Retina (tissue), 1 donor: Measurements from ENCODE around the gene PAEP.
A peak's percentile ranks its signal among the peaks of the same experiment; 100 is the strongest.
"Not testable (repeated sequence)": the region's sequence is repeated elsewhere in the genome, so short reads cannot be mapped to it uniquely, and the experiment has no call there.

Experiments
- DNase-seq: peaks from one replicate; pipeline ENCODE4 v3.0.0-alpha.2; 2016

The PAEP gene

DNA sequence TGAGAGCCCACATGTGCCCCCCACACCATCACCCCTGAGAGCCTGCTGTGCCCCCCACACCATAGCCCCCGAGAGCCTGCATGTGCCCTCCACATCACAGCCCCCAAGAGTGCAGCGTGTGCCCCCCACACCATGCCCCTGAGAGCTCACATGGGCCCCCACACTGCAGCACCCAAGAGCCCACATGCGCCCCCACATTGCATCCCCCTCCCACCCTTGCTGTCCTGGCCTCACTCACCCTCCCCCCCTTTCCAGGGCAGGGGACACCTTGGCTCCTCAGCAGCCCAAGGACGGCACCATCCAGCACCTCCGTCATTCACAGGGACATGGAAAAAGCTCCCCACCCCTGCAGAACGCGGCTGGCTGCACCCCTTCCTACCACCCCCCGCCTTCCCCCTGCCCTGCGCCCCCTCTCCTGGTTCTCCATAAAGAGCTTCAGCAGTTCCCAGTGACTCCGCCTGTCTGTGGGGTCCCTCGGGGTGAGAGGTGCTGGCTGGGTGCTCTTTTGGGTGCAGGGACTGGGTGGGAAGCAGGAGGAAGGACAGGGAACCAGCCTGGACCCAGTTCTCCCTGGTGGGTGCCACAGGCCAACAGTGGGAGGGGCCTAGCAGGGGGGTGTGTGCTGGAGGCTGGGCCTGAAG lies 35.3 kb upstream of the PAEP start:
- DNase-seq: no peak

DNA sequence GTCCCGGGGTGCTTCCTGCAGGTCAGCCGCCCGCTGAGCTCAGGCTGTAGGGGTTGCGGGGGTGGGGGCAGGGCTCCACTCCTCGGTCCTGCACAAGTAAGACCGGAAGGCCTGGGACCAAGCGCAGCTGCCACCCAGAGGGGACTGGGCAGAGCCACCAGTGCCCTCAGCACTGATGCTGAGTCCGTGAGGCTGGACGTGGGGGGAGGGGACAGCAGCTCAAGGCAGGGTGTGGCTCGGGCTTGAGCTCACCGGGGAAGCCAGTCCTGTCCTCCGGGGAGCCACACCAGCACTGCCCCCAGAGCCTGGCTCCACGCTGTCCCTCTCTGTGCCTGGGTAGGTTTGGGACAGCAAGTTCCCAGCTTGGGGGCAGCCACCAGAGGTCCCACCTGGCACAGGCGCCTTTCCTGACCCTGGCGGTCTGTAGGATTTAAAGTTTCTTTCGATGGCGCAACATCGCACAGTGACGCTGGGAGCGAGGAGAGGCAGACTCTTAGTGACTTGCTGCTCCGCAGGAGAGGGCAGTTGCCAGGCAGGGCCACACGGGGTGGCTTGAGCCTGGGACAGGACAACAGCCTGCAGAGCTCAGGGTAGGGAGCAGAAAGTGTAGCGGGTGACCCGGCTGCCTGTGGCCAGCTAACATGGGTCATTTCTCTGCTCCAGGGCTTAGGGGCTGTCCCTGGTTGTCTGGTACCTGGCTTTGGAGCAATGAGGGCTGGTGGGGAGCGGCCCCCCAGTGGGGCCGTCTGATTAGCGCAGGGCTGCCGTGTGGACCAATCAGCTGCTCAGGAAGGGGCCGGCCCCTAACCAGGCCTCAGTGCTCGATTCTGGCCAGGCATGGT lies 34.6 kb upstream of the PAEP start:
- DNase-seq: peak; percentile 1

DNA sequence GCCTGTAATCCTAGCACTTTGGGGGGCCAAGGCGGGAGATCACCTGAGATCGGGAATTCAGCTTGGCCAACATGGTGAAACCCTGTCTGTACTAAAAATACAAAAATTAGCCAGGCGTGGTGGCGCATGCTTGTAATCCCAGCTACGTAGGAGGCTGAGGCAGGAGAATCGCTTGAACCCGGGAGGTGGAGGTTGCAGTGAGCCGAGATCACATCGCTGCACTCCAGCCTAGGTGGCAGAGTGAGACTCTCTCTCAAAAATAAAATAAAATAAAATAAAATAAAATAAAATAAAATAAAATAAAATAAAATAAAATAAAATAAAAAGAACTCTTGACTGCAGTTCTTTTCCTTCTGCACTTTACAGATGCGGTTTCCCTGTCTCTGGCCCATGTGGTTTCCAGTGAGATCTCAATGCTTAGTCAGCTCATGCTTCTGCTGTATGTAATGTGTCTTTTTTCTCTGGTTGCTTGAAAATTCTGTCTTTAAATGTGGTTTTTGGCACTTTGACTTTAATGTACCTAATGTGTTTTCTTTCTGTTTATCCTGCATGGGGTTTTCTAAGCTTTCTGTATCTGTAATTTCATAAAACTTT lies 32.6 kb upstream of the PAEP start:
- DNase-seq: not testable (repeated sequence)

DNA sequence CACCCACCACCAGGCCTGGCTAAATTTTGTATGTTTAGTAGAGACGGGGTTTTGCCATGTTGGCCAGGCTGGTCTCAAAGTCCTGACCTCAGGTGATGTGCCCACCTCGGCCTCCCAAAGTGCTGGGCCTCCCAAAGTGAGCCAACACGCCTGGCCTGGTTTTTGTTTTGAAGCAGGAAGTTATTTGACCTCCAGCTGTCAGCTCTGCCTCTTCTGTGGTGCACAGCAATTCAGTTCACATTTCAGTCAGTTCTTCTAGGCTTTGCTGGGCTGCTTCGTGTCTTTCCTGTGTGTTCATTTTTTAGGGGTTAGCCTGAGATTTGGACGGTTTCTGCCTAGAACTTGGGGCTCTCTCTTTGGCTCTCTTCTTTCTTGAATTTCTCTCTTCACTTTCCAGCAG lies 31.4 kb upstream of the PAEP start:
- DNase-seq: no peak

DNA sequence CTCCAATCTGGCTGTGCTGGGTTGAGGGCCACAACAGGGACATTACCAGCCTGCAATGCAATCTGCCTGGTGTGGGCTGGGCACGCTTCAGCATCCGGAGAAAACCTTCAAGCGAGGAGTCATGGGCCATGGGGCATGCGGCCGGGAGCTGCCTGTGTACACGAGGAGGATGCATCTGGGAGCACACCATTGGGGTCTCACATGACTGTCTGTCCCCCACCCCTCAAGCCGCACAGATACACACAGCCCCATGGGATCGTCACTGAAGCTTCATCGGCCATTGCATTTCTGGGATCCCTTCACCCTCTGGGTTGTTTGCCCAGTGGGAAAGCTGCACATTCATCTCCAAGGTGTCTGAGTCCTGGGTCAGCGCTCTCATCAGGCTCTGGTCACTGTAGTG lies 30.5 kb upstream of the PAEP start:
- no peak for DNase-seq

DNA sequence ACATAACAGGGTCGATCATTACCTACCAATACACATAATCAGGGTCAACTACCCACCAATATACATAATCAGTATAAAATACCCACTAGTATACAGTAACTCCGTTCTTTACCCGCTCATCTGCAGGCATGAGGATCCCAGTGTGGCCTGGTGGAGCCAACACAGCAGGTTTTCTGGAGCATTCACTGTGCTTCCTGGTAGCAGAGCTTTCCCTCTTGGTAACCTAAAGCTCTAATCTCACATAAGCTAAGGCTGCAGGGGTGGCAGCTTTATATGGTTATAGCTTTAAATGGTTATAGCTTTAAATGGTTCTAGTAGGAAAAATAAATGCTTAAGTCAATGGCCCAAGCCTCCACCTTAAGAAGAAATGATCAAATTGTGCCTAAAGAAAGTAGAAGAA lies 28.4 kb upstream of the PAEP start:
- DNase-seq: no peak

DNA sequence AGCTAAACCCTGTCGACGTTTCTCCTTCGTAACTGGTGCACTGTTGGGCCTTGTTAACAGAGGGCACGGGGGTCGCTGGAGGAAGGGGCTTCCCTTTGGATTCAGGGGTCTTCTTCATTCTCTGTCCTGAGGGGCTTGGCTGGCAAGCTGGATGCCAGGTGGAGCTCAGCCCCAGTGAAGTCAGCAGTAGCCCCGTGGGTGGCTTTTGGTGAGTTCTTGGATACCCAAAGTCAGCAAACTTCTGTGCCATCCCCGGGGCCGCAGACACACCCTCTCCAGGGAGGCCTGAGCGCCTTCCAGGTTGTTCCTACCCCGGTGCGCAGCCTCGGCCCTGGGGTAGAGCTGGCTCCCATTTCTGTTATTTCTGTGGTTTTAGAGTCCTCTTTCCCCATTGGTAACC lies 27.9 kb upstream of the PAEP start:
- no peak for DNase-seq

DNA sequence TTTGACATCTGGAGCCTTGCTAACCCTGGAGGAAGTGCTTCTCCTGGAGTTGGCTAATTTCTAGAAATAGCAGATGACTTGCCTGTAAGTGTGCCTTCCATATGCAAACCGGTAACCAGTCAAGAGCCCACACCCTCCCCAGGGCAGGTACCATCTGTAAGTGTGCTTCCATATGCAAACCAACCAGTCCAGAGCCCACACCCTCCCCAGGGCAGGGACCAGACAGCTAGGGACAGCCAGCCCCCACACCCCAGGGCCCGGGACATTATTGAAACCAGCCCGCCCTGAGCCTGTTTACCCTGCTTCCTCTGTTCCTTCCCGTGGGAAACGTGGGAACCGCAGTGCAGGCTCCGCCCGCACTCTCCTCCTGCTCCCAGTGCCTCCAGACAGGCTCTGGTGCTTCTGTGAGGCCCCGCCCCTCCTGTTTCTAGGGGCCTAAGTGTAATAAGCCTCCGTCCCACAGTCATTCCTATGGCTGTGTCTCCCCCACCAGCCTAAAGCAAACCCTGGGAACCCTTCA lies 27.3 kb upstream of the PAEP start:
- DNase-seq: not testable (repeated sequence)

DNA sequence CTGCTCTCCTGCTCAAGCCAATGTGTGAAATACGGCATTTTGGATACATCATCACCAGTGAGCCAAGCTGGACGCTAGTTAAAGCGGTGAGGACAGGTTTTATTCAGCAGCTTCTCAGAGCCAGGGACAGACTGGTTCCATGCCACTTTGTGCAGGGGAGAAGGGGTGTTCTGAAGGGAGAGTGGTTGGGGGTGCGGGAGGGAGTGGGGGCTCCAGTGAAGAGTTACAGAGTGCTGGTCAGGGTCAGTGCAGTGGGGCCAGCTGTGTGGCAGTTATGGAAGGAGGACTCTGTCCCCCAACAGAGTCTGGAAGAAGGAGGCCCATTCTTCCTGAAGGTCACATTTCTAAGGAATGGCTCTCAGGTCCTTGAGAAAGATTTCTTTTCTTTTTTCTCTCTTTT lies 26.7 kb upstream of the PAEP start:
- DNase-seq: not testable (repeated sequence)

DNA sequence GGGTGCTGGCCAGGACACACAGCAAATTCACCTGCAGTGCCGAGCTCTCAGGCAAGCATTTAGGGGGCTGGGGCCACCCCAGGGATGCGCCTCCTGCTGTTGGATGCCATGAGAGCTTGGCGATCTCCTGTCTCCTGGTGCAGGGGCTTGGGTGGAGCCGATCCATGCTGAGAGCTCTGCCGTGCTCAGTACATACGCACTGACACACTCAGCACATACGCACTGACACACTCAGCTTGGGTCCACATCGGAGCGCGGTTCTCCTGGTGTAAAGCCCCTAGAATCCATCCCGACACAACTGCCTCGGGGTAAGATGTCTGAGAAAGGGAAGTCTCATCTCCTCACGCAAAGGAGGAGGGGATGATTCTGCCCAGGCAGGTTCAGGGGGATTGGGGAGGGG lies 25.9 kb upstream of the PAEP start:
- not testable (repeated sequence) for DNase-seq

DNA sequence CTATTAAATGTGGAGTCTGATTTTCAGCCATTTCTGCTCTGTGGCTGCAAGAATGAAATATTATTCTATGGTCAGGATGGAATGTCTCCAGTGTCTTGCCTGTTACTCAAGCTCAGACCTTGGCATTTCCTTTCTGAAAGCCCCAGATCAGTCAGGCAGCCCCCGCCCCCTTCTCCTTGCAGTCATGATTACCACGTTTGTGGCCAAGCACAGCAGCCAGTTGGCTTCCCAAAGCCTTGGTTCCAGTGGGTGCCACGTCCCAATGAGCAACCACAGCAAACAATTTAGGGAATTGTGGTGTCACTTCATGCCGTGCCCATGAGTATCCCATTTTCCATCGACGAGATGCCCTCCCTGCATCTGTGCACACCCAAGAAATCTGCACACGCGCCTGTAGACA lies 25.3 kb upstream of the PAEP start:
- no peak for DNase-seq

DNA sequence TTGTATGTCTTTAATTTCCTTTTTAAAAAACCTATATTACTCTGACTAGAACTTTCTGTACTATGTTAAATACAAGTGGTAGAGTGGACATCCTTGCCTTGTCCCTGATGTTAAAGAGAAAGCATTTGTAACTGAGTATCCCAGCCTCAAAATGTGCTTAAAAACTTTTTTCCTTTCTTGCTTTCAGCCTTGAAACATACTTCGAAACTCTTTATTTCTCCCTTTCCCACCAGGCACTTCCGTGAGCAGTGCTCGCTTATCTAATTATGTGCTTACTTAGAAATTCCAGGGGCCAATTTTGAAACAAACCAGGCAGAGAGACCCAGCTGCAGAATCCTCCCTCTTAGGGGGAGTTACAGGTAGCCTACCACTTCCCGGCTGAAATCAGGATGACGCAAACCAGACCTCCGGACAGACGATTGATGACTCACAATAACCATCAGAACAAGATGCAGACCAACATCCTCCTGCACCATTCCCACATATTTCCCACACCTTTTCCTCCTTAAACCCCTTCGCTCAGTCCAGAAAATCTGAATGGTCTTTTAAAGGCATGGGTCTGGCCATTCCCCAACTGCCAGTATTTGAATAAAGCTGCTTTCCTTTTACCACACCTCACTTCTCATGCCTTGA lies 18.2 kb upstream of the PAEP start:
- not testable (repeated sequence) for DNase-seq

DNA sequence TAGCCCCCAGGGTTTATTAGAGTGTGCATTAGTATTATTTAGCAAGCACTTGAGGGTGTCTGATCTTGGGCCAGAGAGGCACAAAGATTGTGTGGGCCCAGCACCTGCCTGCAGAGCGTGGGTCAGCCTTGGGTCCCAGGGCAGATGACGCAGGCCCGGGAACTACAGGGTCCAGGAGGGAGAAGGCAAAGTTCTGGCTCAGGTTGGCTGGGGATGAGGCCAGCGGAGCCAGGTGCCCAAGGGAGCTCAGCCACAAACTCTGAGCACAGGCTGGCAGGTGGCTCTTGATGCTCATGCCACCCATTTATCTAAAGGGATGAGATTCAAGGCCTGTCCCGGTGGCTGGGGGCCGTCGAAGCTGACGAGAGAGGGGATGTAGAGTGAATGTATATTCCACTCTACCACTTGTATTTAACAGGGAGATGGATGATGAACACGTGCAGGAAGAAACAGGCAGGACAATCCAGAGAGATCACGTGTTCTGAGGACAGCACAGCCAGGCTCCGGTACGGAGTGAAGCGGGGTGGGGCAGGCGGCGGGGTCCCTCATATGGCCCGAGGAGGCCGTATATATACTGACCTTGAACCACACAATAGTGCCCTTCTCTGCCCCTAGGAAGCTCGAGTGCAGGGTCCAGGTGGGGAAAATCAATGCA lies 16.4 kb upstream of the PAEP start:
- no peak for DNase-seq

DNA sequence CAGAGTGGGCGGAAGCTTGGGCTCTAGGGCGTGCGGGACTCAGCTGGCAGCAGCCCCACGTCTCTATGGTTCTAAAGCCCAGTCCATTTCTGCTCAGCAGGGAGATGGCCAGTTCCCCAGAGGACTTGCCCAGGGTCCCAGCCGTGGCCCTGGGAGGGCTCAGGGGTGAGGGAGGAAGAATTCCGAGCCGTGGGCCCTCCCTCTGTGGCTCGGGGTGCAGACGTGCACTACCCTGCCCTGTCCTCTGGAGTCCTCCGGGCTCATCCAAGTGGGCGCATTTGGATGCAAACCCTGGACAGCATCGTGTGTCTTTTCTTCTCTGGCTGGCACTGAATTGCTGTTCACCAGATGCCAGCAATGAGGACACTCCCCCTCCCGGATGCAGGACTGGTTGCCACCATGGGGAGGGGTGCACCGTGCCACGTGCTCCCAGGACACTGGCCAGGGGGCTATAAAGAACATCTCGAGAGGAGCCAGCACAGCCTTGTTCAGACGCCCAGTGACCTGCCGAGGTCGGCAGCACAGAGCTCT lies 15.8 kb upstream of the PAEP start, which contains the start of gene OBP2A:
TSS of gene OBP2A (plus strand) at position 481 of the 531 bp plus-strand sequence. CDS start 55 bp downstream, outside the sequence.
- not testable (repeated sequence) for DNase-seq

DNA sequence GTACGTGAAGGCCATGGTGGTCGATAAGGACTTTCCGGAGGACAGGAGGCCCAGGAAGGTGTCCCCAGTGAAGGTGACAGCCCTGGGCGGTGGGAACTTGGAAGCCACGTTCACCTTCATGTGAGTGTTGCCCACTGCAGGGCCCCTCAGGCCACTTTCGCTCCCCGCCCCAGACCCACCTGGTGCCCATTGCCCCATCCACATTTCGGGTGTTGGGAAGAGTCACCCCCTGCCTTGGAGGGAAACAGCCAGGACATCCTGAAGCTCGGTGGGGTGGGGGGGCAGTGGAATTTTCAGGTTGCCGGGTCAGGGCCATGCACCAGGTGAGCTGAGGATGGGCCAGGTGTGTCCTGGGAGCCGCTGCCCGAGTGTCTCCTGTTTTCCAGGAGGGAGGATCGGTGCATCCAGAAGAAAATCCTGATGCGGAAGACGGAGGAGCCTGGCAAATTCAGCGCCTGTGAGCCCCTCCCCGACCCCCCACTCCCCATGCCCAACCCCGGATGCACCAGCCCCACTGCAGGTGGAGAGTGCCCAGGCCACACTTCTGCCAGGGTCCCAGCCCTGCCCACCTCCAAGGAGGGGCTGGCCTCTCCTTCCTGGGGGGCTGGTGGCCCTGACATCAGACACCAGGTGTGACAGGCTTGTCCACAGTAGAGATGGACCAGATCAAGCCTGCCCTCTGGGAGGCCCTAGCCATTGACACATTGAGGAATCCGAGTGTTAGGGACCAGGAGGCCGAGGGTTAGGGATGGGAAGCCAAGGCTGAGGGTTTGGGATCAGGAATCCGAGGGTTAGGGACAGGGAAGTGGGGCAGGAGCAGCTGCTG lies 14.6 kb upstream of the PAEP start:
- not testable (repeated sequence) for DNase-seq

DNA sequence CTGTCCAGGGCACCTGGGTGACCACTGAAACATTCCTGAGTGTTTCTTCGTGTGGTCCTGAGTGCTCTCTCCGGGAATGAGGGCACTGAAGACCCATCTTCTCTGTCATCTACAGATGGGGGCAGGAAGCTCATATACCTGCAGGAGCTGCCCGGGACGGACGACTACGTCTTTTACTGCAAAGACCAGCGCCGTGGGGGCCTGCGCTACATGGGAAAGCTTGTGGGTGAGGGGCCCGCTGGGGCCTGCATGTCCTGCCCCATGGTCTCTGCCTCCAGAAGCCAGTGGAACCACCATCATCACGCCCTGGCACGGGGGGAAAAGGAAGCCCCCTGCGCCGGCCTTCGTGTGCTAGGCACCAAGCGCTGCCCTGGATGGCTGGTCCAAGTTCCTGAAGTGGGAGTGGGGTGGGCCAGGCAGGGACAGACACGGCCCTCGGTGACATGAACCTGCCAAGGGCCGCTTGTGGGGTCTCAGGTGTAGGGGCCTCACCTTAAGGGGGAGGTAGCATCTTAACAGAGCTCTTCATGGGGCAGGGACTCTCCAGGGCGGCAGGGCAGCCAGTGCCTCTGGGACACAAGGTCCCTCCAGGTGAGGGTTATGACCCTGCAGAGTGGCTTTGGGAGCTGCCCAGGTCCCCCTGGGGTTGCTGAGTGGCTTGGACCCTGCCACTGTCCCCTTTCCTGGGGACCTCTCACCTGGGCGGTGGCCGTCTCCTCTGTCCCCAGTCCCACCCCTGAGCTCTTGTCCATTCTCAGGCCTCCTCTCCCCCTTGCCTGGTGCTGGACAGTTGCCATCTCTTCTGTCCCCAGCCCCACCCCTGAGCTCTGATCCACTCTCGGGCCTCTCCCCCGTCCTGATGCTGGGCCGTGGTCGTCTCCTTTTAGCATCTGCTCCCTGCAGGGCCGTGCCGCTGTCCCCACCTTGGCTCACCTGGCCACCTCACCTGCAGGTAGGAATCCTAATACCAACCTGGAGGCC lies 13.5 kb upstream of the PAEP start:
- no peak for DNase-seq

DNA sequence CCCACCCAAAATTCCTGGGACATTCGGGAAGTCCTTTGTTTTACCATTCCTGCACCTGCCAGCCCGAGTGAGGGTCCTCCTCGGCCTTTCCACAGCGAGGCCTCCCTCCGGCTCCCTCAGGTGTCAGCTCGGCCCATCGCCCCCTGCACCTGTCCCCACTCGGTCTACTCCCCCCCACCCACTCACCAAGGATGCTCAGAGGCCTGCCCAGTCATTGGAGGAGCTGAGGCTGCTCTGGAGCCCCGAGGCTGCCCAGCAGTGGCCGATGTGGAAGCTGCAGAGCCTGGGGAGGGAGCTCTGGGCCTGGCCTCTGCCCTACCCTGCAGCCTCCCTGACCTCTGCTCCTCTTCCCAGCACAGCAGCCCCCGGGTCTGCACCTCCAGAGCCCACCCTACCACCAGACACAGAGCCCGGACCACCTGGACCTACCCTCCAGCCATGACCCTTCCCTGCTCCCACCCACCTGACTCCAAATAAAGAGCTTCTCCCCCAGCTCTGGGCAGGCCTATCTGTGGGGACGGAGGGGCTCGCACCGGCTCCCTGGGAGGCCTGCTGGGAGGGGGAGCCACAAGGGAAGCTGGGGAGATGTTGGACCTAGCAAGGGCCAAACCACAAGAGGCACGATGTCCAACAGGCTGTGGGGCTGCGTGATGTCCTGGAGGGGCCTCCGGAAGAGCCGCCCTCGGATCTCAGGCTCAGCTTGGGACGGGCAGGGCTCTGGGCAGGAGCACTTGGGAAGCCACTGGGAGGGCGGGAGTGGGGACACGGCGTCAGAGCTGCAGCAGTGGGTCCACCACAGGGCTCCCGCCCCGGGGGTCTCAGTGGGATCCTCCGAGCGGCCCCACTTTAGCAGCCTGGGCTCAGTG lies 11.8 kb upstream of the PAEP start:
- DNase-seq: not testable (repeated sequence)

DNA sequence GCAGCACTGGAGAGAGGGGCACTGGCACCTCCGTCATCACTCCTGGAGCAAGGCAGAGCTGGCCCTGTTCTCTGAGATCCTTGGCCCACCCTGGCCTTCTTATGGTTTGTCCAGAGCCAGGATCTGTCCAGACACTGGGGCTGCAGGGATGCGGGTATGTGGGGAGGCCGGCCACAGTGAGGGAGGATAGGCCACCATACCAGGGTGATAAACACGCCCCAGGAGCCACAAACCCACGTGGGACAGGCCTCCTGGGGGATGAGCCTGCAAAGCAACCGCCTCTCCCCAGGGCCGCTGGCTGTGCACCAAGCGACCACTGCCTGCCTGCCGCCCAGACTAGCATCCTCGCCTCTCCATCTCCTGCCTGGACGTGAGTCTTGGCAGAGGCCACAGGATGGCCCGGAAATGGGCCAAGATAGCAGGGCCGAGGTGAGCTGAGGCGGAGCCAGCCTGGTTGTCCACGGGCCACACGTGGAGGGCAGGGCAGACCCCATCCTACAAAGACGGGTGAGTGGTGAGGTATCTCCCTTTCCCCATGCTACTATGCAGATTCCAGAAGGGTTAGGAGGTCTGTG lies 11.1 kb upstream of the PAEP start:
- no peak for DNase-seq

DNA sequence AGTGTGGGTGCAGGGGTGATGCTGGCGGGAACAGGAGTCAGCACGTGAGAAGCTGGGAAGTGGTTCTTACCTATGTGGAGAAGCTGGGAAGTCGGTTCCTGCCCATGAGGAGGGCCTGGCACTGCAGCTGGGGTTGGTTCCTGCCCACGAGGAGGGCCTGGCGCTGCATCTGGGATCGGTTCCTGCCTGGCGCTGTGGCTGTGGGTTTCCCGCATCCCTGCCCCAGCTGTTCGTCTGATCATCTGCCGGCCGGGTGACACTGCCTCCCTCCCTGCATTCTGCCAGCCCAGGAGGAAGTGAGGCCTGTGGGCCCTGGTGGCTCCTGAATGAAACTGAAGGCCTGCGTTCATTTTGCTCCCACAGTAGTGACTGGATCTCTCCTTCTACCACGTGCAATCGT lies 10.5 kb upstream of the PAEP start:
- DNase-seq: no peak
